Ectodermal cell (in vitro differentiated cells): ENCODE results near the gene FOXA3. TPM values are rescaled to one million over a fixed set of nuclear protein-coding genes. Genes with fewer than 3 reads are reported as not detected.

Experiments used
- H3K27ac ChIP-seq: 2 replicates; pipeline ENCODE4 v1.7.0; 2013; ENCODE audit warnings: mild to moderate bottlenecking, low read depth, low read length; ENCODE audit not compliant: insufficient read depth, poor library complexity, severe bottlenecking
- H3K27me3 ChIP-seq: 2 replicates; pipeline ENCODE4 v1.7.0; 2013; ENCODE audit warnings: mild to moderate bottlenecking, low read length; ENCODE audit not compliant: insufficient read depth, control insufficient read depth, poor library complexity, severe bottlenecking
- H3K36me3 ChIP-seq: one replicate; pipeline ENCODE4 v1.7.0; 2013; ENCODE audit warnings: low read length; ENCODE audit not compliant: control insufficient read depth, insufficient read depth
- H3K4me1 ChIP-seq: one replicate; pipeline ENCODE4 v1.7.0; 2013; ENCODE audit warnings: low read length; ENCODE audit not compliant: control insufficient read depth, insufficient read depth
- H3K4me3 ChIP-seq: 2 replicates; pipeline ENCODE4 v1.7.0; 2013; ENCODE audit warnings: low read depth, low read length, control low read depth; ENCODE audit not compliant: insufficient read depth
- H3K9me3 ChIP-seq: 2 replicates; pipeline ENCODE4 v1.7.0; 2013; ENCODE audit warnings: mild to moderate bottlenecking, low read length, moderate library complexity; ENCODE audit not compliant: control insufficient read depth
- WGBS, 2 experiments: methylation state at CpG; one replicate each; pipeline ENCODE4 v1.1.7; 2013; ENCODE audit warnings: missing lambda C conversion rate in 2 of 2; 5-methylcytosine and 5-hydroxymethylcytosine counted together
- polyA plus RNA-seq, 4 experiments: library from polyadenylated mRNA; stranded (reverse); fragments of 50-300 nt; gene quantifications; one replicate each; pipeline ENCODE4 v1.2.3, GENCODE V29; 2013

FOXA3 gene
- 6.8 TPM for polyA plus RNA-seq (2013, experiment 1 of 4)
- polyA plus RNA-seq (2013, experiment 2 of 4), result 7.0 TPM
- 4.8 TPM for polyA plus RNA-seq (2013, experiment 3 of 4)
- 5.5 TPM for polyA plus RNA-seq (2013, experiment 4 of 4)

- Histone ChIP-seq H3K27me3 (peaks cover 27% of the 10 kb centered on the region), H3K27ac (no peak within 1 kb of the TSS)
- 2% methylated on average over 71 of the region's 71 CpGs for WGBS, 2 experiments
These were observed at the start of gene FOXA3 for GRCh38 chr19:45863840-45864628. FOXA3 (plus strand) TSS chr19:45864326; CDS start chr19:45864457, 131 bp downstream.

DNA sequence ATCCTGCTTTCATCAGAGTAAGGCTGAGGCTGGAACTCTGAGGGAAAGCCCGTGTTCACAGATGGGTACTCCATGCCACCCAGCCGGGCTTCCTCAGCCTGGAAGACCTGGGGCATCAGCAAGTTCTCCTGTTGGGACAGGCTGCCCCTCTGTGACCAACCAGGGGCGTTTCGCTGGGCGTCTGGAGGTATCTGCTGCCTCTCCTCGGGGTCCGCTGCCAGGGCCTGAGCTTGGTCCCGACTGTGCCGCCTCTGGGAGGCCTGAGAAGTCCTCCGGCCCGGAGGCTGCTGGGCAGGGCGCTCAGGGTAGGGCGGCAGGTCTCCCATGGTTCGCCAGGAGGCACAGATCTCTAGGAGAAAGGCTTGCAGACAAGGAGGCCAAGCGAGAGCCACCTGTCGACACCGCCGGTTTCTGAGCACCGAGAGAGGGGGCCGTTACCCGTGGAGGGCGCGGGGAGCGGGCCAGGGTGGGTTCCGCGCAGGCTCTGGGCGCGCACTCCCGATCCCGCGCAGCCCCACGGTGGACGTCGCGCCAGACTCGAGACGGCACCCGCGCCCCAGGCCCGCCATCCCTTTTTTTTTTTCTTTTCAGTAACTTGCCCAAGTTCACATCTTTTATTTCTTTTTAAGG is 49.2 kb upstream of the FOXA3 start, which contains the start of gene RSPH6A:
RSPH6A (minus strand) TSS at position 458 of the 630 bp plus-strand sequence; CDS start at position 326, 132 bp downstream.
- Histone ChIP-seq H3K4me1 (peaks cover 21% of the 10 kb centered on the region), H3K27me3 (peaks cover 4% of the 10 kb centered on the region), H3K9me3 (no peaks in the 10 kb centered on the region), H3K4me3 (peak within 1 kb of the TSS; percentile 57), H3K27ac (no peak within 1 kb of the TSS), H3K36me3 (no peaks in the 10 kb centered on the region)
- WGBS, 2 experiments, result 18 to 19% methylated on average over 40 of the region's 40 CpGs

More at GRCh38 chr19:45863840-45864628, at the start of gene FOXA3:
- Histone ChIP-seq H3K9me3 (no peaks in the 10 kb centered on the region), H3K4me1 (no peaks in the 10 kb centered on the region), H3K36me3 (no peaks in the 10 kb centered on the region), H3K4me3 (peak within 1 kb of the TSS; percentile 53)

DNA sequence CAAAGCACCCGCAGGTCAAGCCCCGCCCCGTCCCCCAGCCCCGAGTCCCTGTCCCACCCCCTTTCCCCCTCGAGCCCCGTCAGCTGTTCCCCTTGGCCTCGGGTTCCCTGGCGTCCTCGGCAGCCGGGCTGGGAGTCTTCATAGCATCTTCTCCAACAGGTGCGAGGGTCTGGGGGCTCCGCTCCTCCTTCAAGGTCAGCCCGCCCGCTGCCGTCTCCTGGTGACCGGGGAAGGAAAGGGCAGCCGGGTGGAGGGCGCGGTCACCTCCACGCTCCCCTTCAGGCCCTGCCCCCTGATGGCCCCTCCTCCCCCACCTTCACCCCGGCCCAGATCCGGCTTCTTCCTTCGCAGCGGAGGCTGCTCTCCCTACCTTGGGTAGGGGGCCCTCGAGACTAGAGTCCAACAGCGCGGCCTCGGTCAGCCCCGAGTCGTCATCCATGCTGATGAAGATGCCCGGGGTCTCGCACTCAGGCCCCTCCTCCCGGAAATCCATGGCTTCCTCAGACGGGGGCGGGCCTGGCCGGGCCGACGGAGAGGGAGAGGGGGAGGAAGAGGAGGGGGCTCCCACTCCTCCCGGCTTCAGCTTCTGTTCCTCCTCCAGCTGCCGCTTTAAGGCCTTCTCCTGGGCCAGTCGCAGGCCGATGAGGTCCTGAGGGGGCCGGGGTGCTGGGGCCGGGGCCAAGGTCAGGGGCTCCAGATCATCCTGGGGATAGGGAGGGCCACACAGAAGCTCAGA is 48.5 kb upstream of the FOXA3 start:
- Histone ChIP-seq H3K27ac (no peak overlapping the region), H3K36me3 (peaks cover 2% of the 10 kb centered on the region), H3K4me3 (peak overlapping the region; percentile 57), H3K27me3 (peaks cover 4% of the 10 kb centered on the region), H3K9me3 (no peaks in the 10 kb centered on the region), H3K4me1 (peaks cover 21% of the 10 kb centered on the region)
- WGBS, 2 experiments, result 1 to 2% methylated on average over 44 of the region's 44 CpGs

DNA sequence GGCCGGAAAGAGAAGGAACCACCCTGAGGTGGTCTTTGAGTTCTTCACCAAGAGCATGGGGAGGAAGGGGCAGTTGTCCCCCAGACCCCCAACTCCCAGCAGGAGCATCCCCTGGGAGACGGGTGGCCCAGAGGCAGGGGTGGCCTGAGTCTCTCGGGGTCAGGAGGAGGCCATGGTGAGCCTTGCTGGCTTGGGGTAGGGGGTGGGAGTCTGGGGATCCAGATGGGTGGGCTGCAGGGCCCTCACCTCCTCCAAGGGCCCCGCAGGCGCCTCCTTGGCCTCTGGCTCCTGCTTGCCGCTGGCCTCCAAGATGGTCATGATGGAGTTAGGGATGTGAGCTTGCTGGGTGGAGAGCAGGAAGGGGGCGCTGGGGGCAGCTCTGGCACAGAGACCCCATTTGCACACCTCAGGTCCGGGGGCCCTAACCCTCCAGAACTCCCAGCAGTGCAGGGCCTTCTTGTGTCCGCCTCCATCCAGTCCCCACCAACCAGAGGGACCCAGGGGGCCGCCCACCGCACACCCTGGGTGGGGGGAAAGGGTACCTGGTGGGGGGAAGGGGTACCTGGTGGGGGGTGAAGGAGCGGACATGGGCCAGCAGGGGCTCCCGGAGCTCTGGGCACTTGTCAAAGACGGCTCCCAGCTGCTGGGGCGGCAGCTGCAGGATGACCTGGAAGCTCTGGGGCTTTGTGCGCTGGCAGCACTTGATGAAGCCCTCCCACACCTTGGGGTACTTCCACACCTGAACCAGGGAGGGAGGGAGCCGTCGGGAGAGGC is 47.7 kb upstream of the FOXA3 start:
- Histone ChIP-seq H3K9me3 (no peaks in the 10 kb centered on the region), H3K27me3 (peaks cover 4% of the 10 kb centered on the region), H3K4me3 (peak overlapping the region; percentile 57), H3K27ac (peak overlapping the region; percentile 74), H3K4me1 (peaks cover 21% of the 10 kb centered on the region), H3K36me3 (peaks cover 2% of the 10 kb centered on the region)
- 44% methylated on average over 18 of the region's 18 CpGs for WGBS, 2 experiments

DNA sequence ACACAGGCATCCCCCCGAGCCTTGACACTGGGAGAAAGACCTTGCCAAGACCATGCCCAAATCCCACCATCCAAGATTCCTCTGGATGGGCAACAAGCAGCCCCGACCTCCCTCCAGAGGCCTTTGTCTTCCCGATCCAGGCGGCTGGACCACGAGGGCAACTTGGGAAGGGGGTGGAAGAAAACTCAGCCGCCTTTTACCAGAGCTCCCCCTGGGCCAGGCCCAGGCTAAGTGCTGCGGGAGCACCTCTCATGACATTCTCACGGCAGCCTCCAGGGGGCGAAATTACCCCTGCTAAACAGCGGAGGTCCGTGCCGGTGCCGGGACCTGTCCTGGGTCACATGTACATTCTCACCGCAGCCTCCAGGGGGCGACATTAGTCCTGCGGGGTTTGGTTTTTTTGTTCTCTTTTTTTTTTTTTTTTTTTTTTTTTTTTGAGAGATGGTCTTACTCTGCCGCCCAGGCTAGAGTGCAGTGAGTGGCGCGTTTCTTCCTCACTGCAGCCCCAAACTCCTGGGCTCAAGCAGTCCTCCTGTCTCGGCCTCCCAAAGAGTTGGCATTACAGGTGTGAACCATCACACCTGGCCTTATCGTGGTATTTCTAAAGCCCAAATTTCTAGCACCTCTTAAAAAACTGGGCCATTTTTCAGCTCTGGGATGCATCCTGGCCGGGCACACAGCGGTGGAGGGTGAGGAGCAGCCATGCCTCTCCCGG is 47.0 kb upstream of the FOXA3 start:
- WGBS, 2 experiments, result 18 to 19% methylated on average over 24 of the region's 24 CpGs
- Histone ChIP-seq H3K9me3 (no peaks in the 10 kb centered on the region), H3K27me3 (peaks cover 4% of the 10 kb centered on the region), H3K4me3 (peak overlapping the region; percentile 4), H3K27ac (peak overlapping the region; percentile 74), H3K36me3 (peaks cover 2% of the 10 kb centered on the region), H3K4me1 (peaks cover 21% of the 10 kb centered on the region)

GRCh38 chr19:45817725-45818301 is 46.3 kb upstream of the FOXA3 start:
- H3K4me1 ChIP-seq, result peaks cover 21% of the 10 kb centered on the region
- peaks cover 4% of the 10 kb centered on the region for H3K27me3 ChIP-seq
- peaks cover 8% of the 10 kb centered on the region for H3K36me3 ChIP-seq
- WGBS, 2 experiments, result 64 to 66% methylated on average over 19 of the region's 19 CpGs
- no peak overlapping the region for H3K4me3 ChIP-seq
- no peak overlapping the region for H3K27ac ChIP-seq
- H3K9me3 ChIP-seq, result no peaks in the 10 kb centered on the region

DNA sequence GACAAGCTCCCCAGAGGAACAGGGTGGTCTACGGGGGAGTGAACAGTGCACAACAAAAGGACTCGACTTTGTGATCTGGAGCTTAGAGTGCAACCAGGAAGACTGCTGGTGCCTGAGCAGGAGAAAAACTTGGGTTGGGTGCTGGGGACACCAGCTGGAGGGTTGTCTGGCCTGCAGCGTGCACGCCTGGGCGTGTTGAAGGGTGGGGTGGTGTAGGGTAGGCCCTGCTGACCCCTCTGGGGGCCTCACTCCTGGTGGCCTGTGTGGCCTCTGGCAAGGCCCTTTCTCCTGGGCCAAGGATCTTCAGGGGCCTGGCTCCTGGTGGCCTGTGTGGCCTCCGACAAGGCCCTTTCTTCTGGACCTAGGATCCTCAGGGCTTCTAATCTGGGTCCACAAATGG is 44.4 kb upstream of the FOXA3 start:
- H3K4me3 ChIP-seq, result no peak overlapping the region
- H3K27me3 ChIP-seq, result peaks cover 4% of the 10 kb centered on the region
- no peak overlapping the region for H3K27ac ChIP-seq
- H3K4me1 ChIP-seq, result peaks cover 21% of the 10 kb centered on the region
- 92 to 96% methylated on average over 6 of the region's 6 CpGs for WGBS, 2 experiments
- peaks cover 14% of the 10 kb centered on the region for H3K36me3 ChIP-seq
- H3K9me3 ChIP-seq, result no peaks in the 10 kb centered on the region

DNA sequence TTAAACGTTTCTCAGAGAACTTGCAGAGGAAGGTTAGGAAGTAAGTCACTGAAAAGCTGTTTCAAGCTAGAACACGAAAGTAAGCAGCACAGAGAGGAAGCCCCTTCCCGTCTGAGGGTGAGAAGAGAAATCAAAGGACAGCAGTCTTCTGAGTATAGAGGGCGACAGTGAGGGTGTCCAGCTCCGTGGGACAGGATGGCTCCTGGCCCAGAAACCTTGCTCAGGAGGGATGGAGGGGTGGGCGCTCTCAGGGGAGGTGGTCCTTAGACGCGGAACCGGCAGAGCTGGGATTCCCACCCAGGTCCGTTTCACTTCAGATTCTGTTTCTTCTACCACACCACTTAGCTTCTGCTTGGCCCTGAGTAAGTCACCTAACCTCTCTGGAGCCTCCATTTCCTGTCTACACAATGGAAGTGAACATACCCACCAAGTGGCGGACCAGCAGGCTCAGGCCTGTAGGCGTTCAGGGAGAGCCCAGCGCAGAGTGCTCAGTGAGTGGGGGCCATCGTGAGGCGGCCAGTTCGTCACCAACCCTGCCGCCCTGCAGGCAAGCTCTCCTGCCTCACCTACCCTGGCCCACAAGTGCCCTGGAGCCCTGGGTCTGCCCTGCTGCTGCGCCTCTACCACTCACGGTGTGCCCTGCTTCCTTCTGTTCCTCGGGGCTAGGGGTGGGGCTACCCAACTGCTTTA is 43.6 kb upstream of the FOXA3 start:
- H3K27ac ChIP-seq, result no peak overlapping the region
- H3K9me3 ChIP-seq, result no peaks in the 10 kb centered on the region
- WGBS, 2 experiments, result 87 to 91% methylated on average over 19 to 20 of the region's 20 CpGs
- peaks cover 21% of the 10 kb centered on the region for H3K4me1 ChIP-seq
- no peak overlapping the region for H3K4me3 ChIP-seq
- H3K36me3 ChIP-seq, result peaks cover 15% of the 10 kb centered on the region
- H3K27me3 ChIP-seq, result no peaks in the 10 kb centered on the region
